Mesenchymal stem cell (in vitro differentiated cells and primary cell): ENCODE data around the gene TMEM53.

Source experiments
- DNase-seq: peaks from one replicate; pipeline ENCODE4 v3.0.0-alpha.2; 2013
- H2AFZ ChIP-seq: one replicate; pipeline ENCODE4 v1.6.1; 2013; ENCODE audit warnings: low read depth, mild to moderate bottlenecking, control low read depth, inconsistent platforms, low read length, moderate library complexity
- H2AK5ac ChIP-seq: 2 replicates; pipeline ENCODE4 v1.6.1; 2013; ENCODE audit warnings: low read length, moderate library complexity, mild to moderate bottlenecking, inconsistent platforms; ENCODE audit not compliant: severe bottlenecking
- H2BK120ac ChIP-seq: one replicate; pipeline ENCODE4 v1.6.1; 2013; ENCODE audit warnings: low read depth, mild to moderate bottlenecking, inconsistent platforms, low read length, moderate library complexity
- H2BK12ac ChIP-seq, 2 experiments: one replicate each; pipeline ENCODE4 v1.6.1; 2013; ENCODE audit warnings: inconsistent platforms in 2 of 2, low read length in 2 of 2, mild to moderate bottlenecking in 2 of 2, moderate library complexity in 2 of 2, control low read depth in 1 of 2
- H2BK15ac ChIP-seq: one replicate; pipeline ENCODE4 v1.6.1; 2013; ENCODE audit warnings: mild to moderate bottlenecking, low read depth, inconsistent platforms; ENCODE audit not compliant: poor library complexity, severe bottlenecking
- H2BK5ac ChIP-seq: 2 replicates; pipeline ENCODE4 v1.6.1; 2013; ENCODE audit warnings: low read depth, mild to moderate bottlenecking, low read length, control low read depth, inconsistent platforms; ENCODE audit not compliant: poor library complexity, severe bottlenecking
- H3K14ac ChIP-seq, 2 experiments: one replicate each; pipeline ENCODE4 v1.6.1; 2013; ENCODE audit warnings: inconsistent platforms in 2 of 2, low read length in 2 of 2, control low read depth in 1 of 2, mild to moderate bottlenecking in 1 of 2, moderate library complexity in 1 of 2
- H3K18ac ChIP-seq, 2 experiments: one replicate each; pipeline ENCODE4 v1.6.1; 2013; ENCODE audit warnings: inconsistent platforms in 2 of 2, low read length in 2 of 2, control low read depth in 1 of 2, low read depth in 1 of 2, mild to moderate bottlenecking in 1 of 2
- H3K23ac ChIP-seq, 2 experiments: one replicate each; pipeline ENCODE4 v1.6.1; 2013; ENCODE audit warnings: inconsistent platforms in 2 of 2, low read length in 2 of 2, mild to moderate bottlenecking in 2 of 2, moderate library complexity in 2 of 2, control low read depth in 1 of 2
- H3K27ac ChIP-seq: 2 replicates; pipeline ENCODE4 v1.5.1; 2013; ENCODE audit warnings: mild to moderate bottlenecking, moderate library complexity, low read length, control low read depth, inconsistent platforms; ENCODE audit not compliant: poor library complexity, severe bottlenecking
- H3K27me3 ChIP-seq, 2 experiments: 2 replicates each; pipeline versions ENCODE4 v1.6.1 to v1.7.0; 2013; ENCODE audit warnings: low read length in 2 of 2, mild to moderate bottlenecking in 2 of 2, moderate library complexity in 2 of 2, control low read depth in 1 of 2, inconsistent platforms in 1 of 2; ENCODE audit not compliant: control insufficient read depth in 1 of 2, insufficient read depth in 1 of 2
- H3K36me3 ChIP-seq, 2 experiments: 2 replicates each; pipeline versions ENCODE4 v1.6.1 to v1.7.0; 2013; ENCODE audit warnings: low read length in 2 of 2, control low read depth in 1 of 2, inconsistent platforms in 1 of 2, low read depth in 1 of 2, mild to moderate bottlenecking in 1 of 2; ENCODE audit not compliant: insufficient read depth in 2 of 2, control insufficient read depth in 1 of 2
- H3K4ac ChIP-seq, 2 experiments: one replicate each; pipeline ENCODE4 v1.6.1; 2013; ENCODE audit warnings: inconsistent platforms in 2 of 2, low read length in 2 of 2, mild to moderate bottlenecking in 2 of 2, moderate library complexity in 2 of 2, control low read depth in 1 of 2, low read depth in 1 of 2
- H3K4me1 ChIP-seq: 2 replicates; pipeline ENCODE4 v1.6.1; 2013; ENCODE audit warnings: low read depth, low read length, control low read depth; ENCODE audit not compliant: control insufficient read depth, insufficient read depth
- H3K4me2 ChIP-seq: 2 replicates; pipeline ENCODE4 v1.6.1; 2013; ENCODE audit warnings: low read length, mild to moderate bottlenecking, inconsistent platforms; ENCODE audit not compliant: poor library complexity, severe bottlenecking
- H3K4me3 ChIP-seq, 2 experiments: 2 replicates each; pipeline versions ENCODE4 v1.5.1 to v1.7.0; 2013; ENCODE audit warnings: low read length in 2 of 2, mild to moderate bottlenecking in 2 of 2, control low read depth in 1 of 2, low read depth in 1 of 2; ENCODE audit not compliant: insufficient read depth in 1 of 2
- H3K79me1 ChIP-seq: replicated peaks from 2 replicates; pipeline ENCODE4 v1.6.1; 2013; ENCODE audit warnings: mild to moderate bottlenecking, control low read depth, low read length, inconsistent platforms; ENCODE audit not compliant: poor library complexity, severe bottlenecking
- H3K9ac ChIP-seq: 2 replicates; pipeline ENCODE4 v1.7.0; 2013; ENCODE audit warnings: mild to moderate bottlenecking, low read length, moderate library complexity
- H3K9me3 ChIP-seq: 2 replicates; pipeline ENCODE4 v1.7.0; 2013; ENCODE audit warnings: mild to moderate bottlenecking, low read length; ENCODE audit not compliant: control insufficient read depth
- H4K8ac ChIP-seq: one replicate; pipeline ENCODE4 v1.6.1; 2013; ENCODE audit warnings: inconsistent platforms, mild to moderate bottlenecking, low read length, moderate library complexity
- H4K91ac ChIP-seq: one replicate; pipeline ENCODE4 v1.6.1; 2013; ENCODE audit warnings: mild to moderate bottlenecking, low read length, inconsistent platforms
- WGBS: methylation state at CpG from one replicate; pipeline ENCODE4 v1.1.7; 2013; ENCODE audit warnings: mixed read lengths; 5-methylcytosine and 5-hydroxymethylcytosine counted together

The TMEM53 gene

GRCh38 chr1:44643721-44644334 is 30.5 kb downstream of the TMEM53 start:
- Histone ChIP-seq H3K9me3 (no peaks in the 10 kb centered on the region), H2BK120ac (no peak overlapping the region), H2AFZ (no peak overlapping the region), H3K27me3 (no peaks in the 10 kb centered on the region), H4K8ac (no peak overlapping the region), H3K18ac (no peak overlapping the region), H3K9ac (no peak overlapping the region), H3K4me1 (peaks cover 3% of the 10 kb centered on the region), H2AK5ac (no peak overlapping the region), H3K36me3 (peaks cover 80 to 85% of the 10 kb centered on the region in 2 experiments), H3K4me3 (no peak overlapping the region), H3K23ac (no peak overlapping the region), H3K14ac (no peak overlapping the region), H2BK5ac (no peak overlapping the region), H3K27ac (no peak overlapping the region), H4K91ac (no peak overlapping the region), H3K4ac (no peak overlapping the region), H3K4me2 (no peak overlapping the region), H2BK12ac (no peak overlapping the region), H3K79me1 (peaks cover 61% of the 10 kb centered on the region), H2BK15ac (no peak overlapping the region)
- DNase-seq: no peak
- 95% methylated on average over 8 of the region's 9 CpGs for WGBS

GRCh38 chr1:44642925-44643324 is 31.4 kb downstream of the TMEM53 start:
- H3K27me3 ChIP-seq: no peaks in the 10 kb centered on the region
- peaks cover 81 to 86% of the 10 kb centered on the region in 2 experiments for H3K36me3 ChIP-seq
- no peak overlapping the region for H3K18ac ChIP-seq
- no peak overlapping the region for H3K4ac ChIP-seq
- no peak overlapping the region for H3K9ac ChIP-seq
- H4K91ac ChIP-seq: no peak overlapping the region
- no peak overlapping the region for H4K8ac ChIP-seq
- H3K23ac ChIP-seq: no peak overlapping the region
- H2AK5ac ChIP-seq: no peak overlapping the region
- H2AFZ ChIP-seq: no peak overlapping the region
- H2BK12ac ChIP-seq: no peak overlapping the region
- no peak for DNase-seq
- no peak overlapping the region for H2BK120ac ChIP-seq
- H3K4me1 ChIP-seq: peaks cover 3% of the 10 kb centered on the region
- H3K14ac ChIP-seq: no peak overlapping the region
- no peak overlapping the region for H2BK15ac ChIP-seq
- no peaks in the 10 kb centered on the region for H3K9me3 ChIP-seq
- H3K4me3 ChIP-seq: no peak overlapping the region
- no peak overlapping the region for H3K27ac ChIP-seq
- H3K4me2 ChIP-seq: no peak overlapping the region
- WGBS: 97% methylated on average over 3 of the region's 3 CpGs
- H3K79me1 ChIP-seq: peaks cover 64% of the 10 kb centered on the region
- H2BK5ac ChIP-seq: no peak overlapping the region

DNA sequence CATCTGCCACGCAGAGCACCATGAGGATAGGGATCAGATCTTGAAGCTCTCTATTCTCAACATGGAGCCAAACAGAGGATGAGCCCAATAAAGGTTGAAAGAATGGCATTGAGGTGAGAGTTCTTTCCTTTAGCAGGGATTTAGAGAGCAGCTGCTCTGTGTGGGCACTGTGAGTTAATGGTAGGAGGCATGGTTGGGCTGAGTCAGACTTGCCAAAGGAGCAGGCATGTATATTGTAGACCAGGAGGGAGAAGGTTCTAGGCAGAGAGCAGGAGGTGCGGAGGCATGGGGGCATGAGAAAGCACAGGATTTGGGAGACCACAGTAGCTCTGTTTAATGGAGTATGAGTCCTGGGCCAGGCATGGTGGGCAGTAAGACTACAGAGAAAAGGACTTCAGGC is 32.0 kb downstream of the TMEM53 start:
- peaks cover 81 to 86% of the 10 kb centered on the region in 2 experiments for H3K36me3 ChIP-seq
- no peak overlapping the region for H3K4me2 ChIP-seq
- H3K27me3 ChIP-seq: no peaks in the 10 kb centered on the region
- no peak overlapping the region for H2AFZ ChIP-seq
- H2BK12ac ChIP-seq: no peak overlapping the region
- no peak overlapping the region for H4K8ac ChIP-seq
- H2BK15ac ChIP-seq: no peak overlapping the region
- no peak for DNase-seq
- no peak overlapping the region for H3K4me3 ChIP-seq
- no peak overlapping the region for H2BK5ac ChIP-seq
- no peak overlapping the region for H2AK5ac ChIP-seq
- no peak overlapping the region for H3K23ac ChIP-seq
- 100% methylated on average over 2 of the region's 2 CpGs for WGBS
- no peak overlapping the region for H3K4ac ChIP-seq
- no peak overlapping the region for H3K27ac ChIP-seq
- H3K4me1 ChIP-seq: peaks cover 3% of the 10 kb centered on the region
- H3K9me3 ChIP-seq: no peaks in the 10 kb centered on the region
- H3K9ac ChIP-seq: no peak overlapping the region
- H3K18ac ChIP-seq: no peak overlapping the region
- H4K91ac ChIP-seq: no peak overlapping the region
- H3K79me1 ChIP-seq: peaks cover 66% of the 10 kb centered on the region
- H2BK120ac ChIP-seq: no peak overlapping the region
- H3K14ac ChIP-seq: no peak overlapping the region

DNA sequence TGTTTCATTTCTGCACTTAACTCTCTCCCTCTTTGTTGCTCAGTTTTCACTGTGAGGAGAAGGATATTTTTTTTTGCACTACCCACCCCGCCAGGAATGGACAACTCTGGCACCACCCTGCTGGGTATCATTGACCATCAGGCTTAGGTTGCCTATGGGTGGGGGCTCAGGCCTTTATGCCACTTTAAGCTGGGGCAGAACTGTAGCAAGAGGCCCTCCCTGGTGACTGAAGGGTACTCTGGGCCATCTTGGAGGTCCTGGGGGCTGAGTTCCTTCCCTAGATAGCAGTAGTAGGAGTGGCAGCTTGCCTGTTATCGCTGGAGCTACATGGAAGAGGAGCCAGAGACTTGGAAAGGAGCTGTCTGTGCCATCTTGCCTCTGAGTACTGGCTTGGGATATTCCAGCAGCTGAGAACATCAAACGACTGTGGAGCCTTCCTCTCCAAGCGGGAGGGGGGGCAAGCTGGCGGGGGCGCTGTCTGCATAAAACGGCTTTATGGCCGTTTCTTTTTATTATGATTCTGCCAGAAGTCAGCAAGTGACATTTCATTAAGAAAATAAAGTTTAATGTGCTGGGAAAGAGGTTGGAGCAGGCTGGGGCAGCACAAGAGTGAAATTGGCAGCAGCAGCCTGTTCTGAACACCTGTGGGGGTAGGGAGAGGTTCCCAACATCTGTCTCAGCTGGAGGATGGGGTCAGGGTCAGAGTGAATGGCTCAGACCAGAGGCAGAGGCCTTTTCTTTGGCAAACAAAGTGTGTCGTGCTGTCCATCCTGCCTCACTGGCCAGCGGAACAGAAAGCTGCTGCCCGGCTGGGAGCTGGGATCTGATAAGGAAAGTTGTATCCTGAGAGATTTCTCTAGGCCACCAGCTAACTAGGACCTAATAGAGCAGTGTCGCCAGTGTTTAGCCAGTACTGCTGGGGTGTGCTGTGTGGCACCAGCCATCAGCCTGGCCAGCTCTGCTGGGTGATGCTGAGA is 32.9 kb downstream of the TMEM53 start:
- Histone ChIP-seq H3K4me1 (peaks cover 6% of the 10 kb centered on the region), H2AK5ac (no peak overlapping the region), H4K8ac (no peak overlapping the region), H3K14ac (no peak overlapping the region), H2BK15ac (no peak overlapping the region), H3K27ac (no peak overlapping the region), H3K18ac (no peak overlapping the region), H3K4ac (no peak overlapping the region), H3K9me3 (no peaks in the 10 kb centered on the region), H4K91ac (no peak overlapping the region), H2BK5ac (no peak overlapping the region), H3K36me3 (peaks cover 83 to 87% of the 10 kb centered on the region in 2 experiments), H3K4me2 (no peak overlapping the region), H3K23ac (no peak overlapping the region), H3K27me3 (no peaks in the 10 kb centered on the region), H2BK120ac (no peak overlapping the region), H2BK12ac (no peak overlapping the region), H3K79me1 (peaks cover 67% of the 10 kb centered on the region), H2AFZ (no peak overlapping the region), H3K9ac (no peak overlapping the region), H3K4me3 (no peak overlapping the region)
- no peak for DNase-seq
- WGBS: 88% methylated on average over 12 of the region's 12 CpGs
